Liver (tissue), 6 donors: ENCODE results near the gene NKX2-4. TPM values are rescaled to one million over a fixed set of nuclear protein-coding genes. Genes with fewer than 3 reads are reported as not detected.

ENCODE experiments used
- polyA plus RNA-seq, 2 donors: library from polyadenylated mRNA; stranded (reverse) in 1 of 2; unstranded in 1 of 2; fragments of 200-250 nt in 1 of 2; fragments of >200 nt in 1 of 2; fragmentation: Nextera tagmentation in 1 of 2; extraction: Ambion mirVana in 1 of 2; gene quantifications; one replicate each; pipeline versions ENCODE4 v1.2.1 to v1.2.3, GENCODE V29; 2013 to 2015
- small RNA-seq: library from RNA; depleted of rRNA; stranded (forward); fragments of <200 nt; gene quantifications from one replicate; pipeline ENCODE3, GENCODE V24; 2014
- total RNA-seq, 2 donors: library from RNA; depleted of rRNA; stranded (reverse); fragments of >200 nt; gene quantifications; one replicate each; pipeline ENCODE4 v1.2.3, GENCODE V29; 2014
- TF ChIP-seq, protein P1 (sequence below): fragments of 150-350 bp; IDR thresholded peaks from 2 replicates; pipeline ENCODE4 v1.5.1; 2017; ENCODE audit warnings: improper control_type of control experiment, low read depth, low read length; ENCODE audit not compliant: missing input control
- donor health status: healthy.
- donor health status: healthy.
- donor health status: healthy.

The NKX2-4 gene
- total and polyA plus RNA-seq, 4 donors: not detected

GRCh38 chr20:21352703-21353102, 44.6 kb downstream of the NKX2-4 start (continued):
- TF ChIP-seq, protein P1, sequence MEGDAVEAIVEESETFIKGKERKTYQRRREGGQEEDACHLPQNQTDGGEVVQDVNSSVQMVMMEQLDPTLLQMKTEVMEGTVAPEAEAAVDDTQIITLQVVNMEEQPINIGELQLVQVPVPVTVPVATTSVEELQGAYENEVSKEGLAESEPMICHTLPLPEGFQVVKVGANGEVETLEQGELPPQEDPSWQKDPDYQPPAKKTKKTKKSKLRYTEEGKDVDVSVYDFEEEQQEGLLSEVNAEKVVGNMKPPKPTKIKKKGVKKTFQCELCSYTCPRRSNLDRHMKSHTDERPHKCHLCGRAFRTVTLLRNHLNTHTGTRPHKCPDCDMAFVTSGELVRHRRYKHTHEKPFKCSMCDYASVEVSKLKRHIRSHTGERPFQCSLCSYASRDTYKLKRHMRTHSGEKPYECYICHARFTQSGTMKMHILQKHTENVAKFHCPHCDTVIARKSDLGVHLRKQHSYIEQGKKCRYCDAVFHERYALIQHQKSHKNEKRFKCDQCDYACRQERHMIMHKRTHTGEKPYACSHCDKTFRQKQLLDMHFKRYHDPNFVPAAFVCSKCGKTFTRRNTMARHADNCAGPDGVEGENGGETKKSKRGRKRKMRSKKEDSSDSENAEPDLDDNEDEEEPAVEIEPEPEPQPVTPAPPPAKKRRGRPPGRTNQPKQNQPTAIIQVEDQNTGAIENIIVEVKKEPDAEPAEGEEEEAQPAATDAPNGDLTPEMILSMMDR: no peak

Small RNA genes lying within 50 kb of the gene (small RNA-seq; reads per million reads assigned to genes)
- gene RN7SKP140: not detected

Other genes with a start within 250 kb of the NKX2-4 start
- 10 to 100 TPM; 27.1 to 40.3 TPM for gene XRN2, start 94.2 kb downstream of the NKX2-4 start, total RNA-seq
- 10 to 100 TPM; 20.9 to 23.3 TPM for gene XRN2, start 94.2 kb downstream of the NKX2-4 start, polyA plus RNA-seq
- gene NKX2-2, start 116.5 kb upstream of the NKX2-4 start, total RNA-seq: not detected
- gene NKX2-2, start 116.5 kb upstream of the NKX2-4 start, polyA plus RNA-seq: not detected